RWPE2 (cell line): ENCODE data around the gene PFDN4.

Experiments used
- ATAC-seq: fragments of 200-7000 bp; cut with Tn5 transposase; 3 replicates; pipeline ENCODE4 v1.9.1; 2021; ENCODE audit warnings: low read depth
- DNase-seq: peaks from one replicate; pipeline ENCODE4 v3.0.0-alpha.2; 2020; ENCODE audit warnings: low spot score
- H3K27ac ChIP-seq: fragments of 450-650 bp; 2 replicates; pipeline ENCODE4 v1.5.1; 2017; ENCODE audit warnings: mild to moderate bottlenecking; ENCODE audit not compliant: poor library complexity, severe bottlenecking
- H3K27me3 ChIP-seq: fragments of 250-450 bp; sonication (Bioruptor Pico); 2 replicates; pipeline ENCODE4 v1.5.1; 2021; ENCODE audit warnings: mild to moderate bottlenecking, moderate library complexity; ENCODE audit not compliant: insufficient read depth, poor library complexity, severe bottlenecking
- H3K36me3 ChIP-seq: fragments of 250-450 bp; sonication (Bioruptor Pico); 2 replicates; pipeline ENCODE4 v1.5.1; 2020; ENCODE audit warnings: low read depth, mild to moderate bottlenecking, moderate library complexity
- H3K4me1 ChIP-seq: fragments of 250-450 bp; sonication (Bioruptor Pico); 2 replicates; pipeline ENCODE4 v1.5.1; 2021; ENCODE audit warnings: mild to moderate bottlenecking, moderate library complexity; ENCODE audit not compliant: insufficient read depth, poor library complexity, severe bottlenecking
- H3K4me3 ChIP-seq: fragments of 250-450 bp; sonication (Bioruptor Pico); 2 replicates; pipeline ENCODE4 v1.5.1; 2021; ENCODE audit warnings: mild to moderate bottlenecking, moderate library complexity; ENCODE audit not compliant: severe bottlenecking
- H3K9me3 ChIP-seq: fragments of 250-450 bp; sonication (Bioruptor Pico); 2 replicates; pipeline ENCODE4 v1.5.1; 2021; ENCODE audit warnings: mild to moderate bottlenecking, moderate library complexity; ENCODE audit not compliant: severe bottlenecking
- TF ChIP-seq, protein P1 (sequence below): fragments of 450-650 bp; IDR thresholded peaks from one replicate; pipeline ENCODE4 v1.5.1; 2017; ENCODE audit warnings: mild to moderate bottlenecking, moderate library complexity; ENCODE audit not compliant: poor library complexity, severe bottlenecking

PFDN4 gene

GRCh38 chr20:54201268-54201846 is 6.5 kb upstream of the PFDN4 start:
- no peak for ATAC-seq
- Histone ChIP-seq H3K4me3 (no peak overlapping the region), H3K9me3 (no peaks in the 10 kb centered on the region), H3K4me1 (peaks cover 15% of the 10 kb centered on the region), H3K36me3 (no peaks in the 10 kb centered on the region), H3K27ac (no peak overlapping the region), H3K27me3 (no peaks in the 10 kb centered on the region)
- TF ChIP-seq, protein P1, sequence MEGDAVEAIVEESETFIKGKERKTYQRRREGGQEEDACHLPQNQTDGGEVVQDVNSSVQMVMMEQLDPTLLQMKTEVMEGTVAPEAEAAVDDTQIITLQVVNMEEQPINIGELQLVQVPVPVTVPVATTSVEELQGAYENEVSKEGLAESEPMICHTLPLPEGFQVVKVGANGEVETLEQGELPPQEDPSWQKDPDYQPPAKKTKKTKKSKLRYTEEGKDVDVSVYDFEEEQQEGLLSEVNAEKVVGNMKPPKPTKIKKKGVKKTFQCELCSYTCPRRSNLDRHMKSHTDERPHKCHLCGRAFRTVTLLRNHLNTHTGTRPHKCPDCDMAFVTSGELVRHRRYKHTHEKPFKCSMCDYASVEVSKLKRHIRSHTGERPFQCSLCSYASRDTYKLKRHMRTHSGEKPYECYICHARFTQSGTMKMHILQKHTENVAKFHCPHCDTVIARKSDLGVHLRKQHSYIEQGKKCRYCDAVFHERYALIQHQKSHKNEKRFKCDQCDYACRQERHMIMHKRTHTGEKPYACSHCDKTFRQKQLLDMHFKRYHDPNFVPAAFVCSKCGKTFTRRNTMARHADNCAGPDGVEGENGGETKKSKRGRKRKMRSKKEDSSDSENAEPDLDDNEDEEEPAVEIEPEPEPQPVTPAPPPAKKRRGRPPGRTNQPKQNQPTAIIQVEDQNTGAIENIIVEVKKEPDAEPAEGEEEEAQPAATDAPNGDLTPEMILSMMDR, result no peak
- no peak for DNase-seq

DNA sequence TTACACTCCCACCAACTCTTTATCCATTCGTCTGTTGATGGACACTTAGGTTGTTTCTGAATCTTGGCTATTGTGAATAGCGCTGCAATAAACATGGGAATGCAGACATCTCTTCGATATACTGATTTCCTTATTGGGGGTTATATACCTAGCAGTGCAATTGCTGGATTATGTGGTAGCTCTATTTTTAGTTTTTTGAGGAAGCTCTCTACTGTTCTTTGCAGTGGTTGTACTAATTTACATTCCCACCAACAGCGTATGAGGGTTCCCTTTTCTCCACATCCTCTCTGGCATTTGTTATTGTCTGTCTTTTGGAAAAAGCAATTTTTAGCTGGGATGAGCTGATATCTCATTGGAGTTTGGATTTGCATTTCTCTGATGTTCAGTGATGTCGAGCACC is 4.6 kb upstream of the PFDN4 start:
- ATAC-seq, result no peak
- Histone ChIP-seq H3K4me1 (no peaks in the 10 kb centered on the region), H3K9me3 (no peaks in the 10 kb centered on the region), H3K4me3 (no peak overlapping the region), H3K27ac (no peak overlapping the region), H3K27me3 (no peaks in the 10 kb centered on the region), H3K36me3 (no peaks in the 10 kb centered on the region)
- DNase-seq, result no peak
- TF ChIP-seq, protein P1, result no peak

- TF ChIP-seq, protein P1, result no peak
- H3K4me3 ChIP-seq, result no peak overlapping the region
These were observed 3.8 kb upstream of the PFDN4 start for GRCh38 chr20:54204063-54204462.

DNA sequence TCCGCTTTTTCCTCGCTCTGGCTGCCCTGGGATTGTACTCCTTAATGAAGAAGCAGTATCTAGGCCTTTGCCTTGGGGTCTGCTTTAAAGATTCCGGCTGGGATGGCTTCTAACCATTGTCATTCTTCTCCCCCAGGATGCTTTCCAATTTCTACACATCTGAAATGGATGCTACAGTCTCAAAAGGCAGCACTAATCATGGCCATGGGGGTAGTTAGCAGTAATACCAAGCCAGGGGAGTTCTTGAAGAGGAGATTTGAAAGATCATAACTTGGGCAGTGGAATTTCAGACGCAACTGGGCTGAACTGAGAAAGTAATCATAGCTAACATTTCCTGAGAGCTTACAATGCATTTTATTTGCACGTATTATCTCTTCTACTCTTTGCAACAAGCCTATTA is 3.4 kb upstream of the PFDN4 start:
- TF ChIP-seq, protein P1, result no peak
- ATAC-seq, result no peak
- no peak for DNase-seq
- no peak overlapping the region for H3K4me3 ChIP-seq
- H3K9me3 ChIP-seq, result no peaks in the 10 kb centered on the region
- no peaks in the 10 kb centered on the region for H3K36me3 ChIP-seq
- H3K27me3 ChIP-seq, result no peaks in the 10 kb centered on the region
- H3K4me1 ChIP-seq, result peaks cover 5% of the 10 kb centered on the region
- H3K27ac ChIP-seq, result no peak overlapping the region

More at GRCh38 chr20:54204063-54204462, 3.8 kb upstream of the PFDN4 start:
- no peaks in the 10 kb centered on the region for H3K9me3 ChIP-seq
- DNase-seq (no peak), ATAC-seq (no peak)
- no peak overlapping the region for H3K27ac ChIP-seq
- H3K27me3 ChIP-seq, result no peaks in the 10 kb centered on the region
- H3K4me1 ChIP-seq, result peaks cover 2% of the 10 kb centered on the region
- no peaks in the 10 kb centered on the region for H3K36me3 ChIP-seq

DNA sequence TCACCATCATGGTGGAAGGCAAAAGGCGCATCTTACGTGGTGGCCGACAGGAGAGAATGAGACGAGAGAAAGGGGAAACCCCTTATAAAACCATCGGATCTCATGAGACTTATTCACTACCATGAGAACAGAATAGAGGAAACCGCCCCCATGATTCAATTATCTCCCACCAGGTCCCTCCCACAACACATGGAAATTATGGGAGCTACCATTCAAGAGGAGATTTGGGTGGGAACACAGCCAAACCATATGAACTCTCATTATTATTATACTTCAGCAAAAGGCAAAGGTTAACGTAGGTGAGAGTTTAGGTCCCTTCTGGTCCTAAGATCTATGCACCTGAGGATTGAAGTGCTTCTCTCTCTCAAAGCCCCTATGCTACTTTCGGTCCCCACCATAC is 2.4 kb upstream of the PFDN4 start:
- no peak overlapping the region for H3K27ac ChIP-seq
- ATAC-seq, result no peak
- no peaks in the 10 kb centered on the region for H3K27me3 ChIP-seq
- H3K36me3 ChIP-seq, result peaks cover 8% of the 10 kb centered on the region; the same call in 1 of the 2 replicates
- H3K4me3 ChIP-seq, result no peak overlapping the region
- H3K9me3 ChIP-seq, result no peaks in the 10 kb centered on the region
- H3K4me1 ChIP-seq, result peaks cover 5% of the 10 kb centered on the region
- TF ChIP-seq, protein P1, result no peak
- no peak for DNase-seq
